GM19372 (cell line): ENCODE measurements around the gene CAMTA1.

Experiments used
- ATAC-seq: cut with Tn5 transposase; IDR thresholded peaks from one replicate; pipeline ENCODE4 v1.9.1; 2021; ENCODE audit warnings: mild to moderate bottlenecking, low read depth, moderate library complexity; ENCODE audit not compliant: unreplicated experiment

CAMTA1 gene

DNA sequence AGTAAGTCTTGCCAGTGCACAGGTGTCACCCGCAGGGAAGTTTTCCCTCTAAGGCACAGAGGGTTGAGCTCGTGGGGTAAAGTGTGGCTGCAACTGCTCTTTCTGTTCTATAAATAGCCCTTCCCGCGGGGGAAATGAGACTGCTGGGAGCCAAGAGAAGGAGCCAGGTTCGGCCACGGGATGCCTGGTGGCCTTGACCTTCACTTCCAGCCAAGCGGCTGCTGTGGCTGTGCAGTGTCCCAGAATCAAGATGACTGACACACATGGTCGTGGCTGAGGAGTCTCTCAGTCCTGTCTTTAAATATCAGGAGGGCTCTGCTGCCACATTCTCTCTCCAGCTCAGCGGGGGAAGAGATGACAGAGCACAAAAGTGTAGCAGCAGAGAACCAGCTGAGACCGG is 831.7 kb downstream of the CAMTA1 start:
- no peak for ATAC-seq

DNA sequence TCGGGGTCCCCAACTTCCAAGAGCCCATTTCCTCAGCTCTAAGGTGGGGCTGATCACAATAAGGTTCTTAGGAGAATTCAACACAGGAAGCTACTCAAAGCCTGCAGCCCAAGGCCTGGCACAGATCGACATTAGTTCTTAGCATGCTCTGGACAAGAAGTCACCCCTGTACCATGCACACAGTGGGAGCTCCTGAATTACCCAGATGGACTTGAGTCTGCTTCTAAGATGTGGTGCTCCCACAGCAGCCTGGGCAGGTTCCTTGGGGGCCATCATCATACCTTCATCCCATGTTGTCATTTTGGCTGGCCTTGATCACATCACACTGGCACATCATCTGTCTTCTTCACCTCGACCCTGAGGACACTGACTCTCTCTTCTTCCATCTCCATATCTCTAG is 832.6 kb downstream of the CAMTA1 start:
- ATAC-seq: no peak

GRCh38 chr1:7620196-7620595 is 834.9 kb downstream of the CAMTA1 start:
- ATAC-seq: no peak

GRCh38 chr1:7621334-7622219 is 836.3 kb downstream of the CAMTA1 start:
- ATAC-seq: no peak

DNA sequence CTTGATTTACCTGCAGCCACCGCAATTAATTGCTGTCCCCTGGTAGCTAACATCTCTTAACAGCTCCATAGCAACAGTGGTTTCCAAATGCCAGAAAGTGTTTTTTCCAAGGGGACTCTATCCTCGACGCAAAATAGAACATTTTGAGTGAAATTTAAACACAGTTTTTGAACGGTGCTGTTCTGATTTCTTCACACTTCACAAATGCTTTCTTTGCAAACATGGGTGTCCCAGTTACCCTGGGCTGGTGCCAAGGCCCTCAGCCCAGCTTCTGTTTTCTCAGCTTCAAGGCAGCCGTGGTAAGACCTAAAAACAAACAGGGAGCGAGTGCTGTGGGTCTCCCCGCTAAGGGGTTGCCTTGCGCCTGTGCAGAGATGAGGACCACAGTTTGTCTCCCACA is 838.6 kb downstream of the CAMTA1 start:
- no peak for ATAC-seq

DNA sequence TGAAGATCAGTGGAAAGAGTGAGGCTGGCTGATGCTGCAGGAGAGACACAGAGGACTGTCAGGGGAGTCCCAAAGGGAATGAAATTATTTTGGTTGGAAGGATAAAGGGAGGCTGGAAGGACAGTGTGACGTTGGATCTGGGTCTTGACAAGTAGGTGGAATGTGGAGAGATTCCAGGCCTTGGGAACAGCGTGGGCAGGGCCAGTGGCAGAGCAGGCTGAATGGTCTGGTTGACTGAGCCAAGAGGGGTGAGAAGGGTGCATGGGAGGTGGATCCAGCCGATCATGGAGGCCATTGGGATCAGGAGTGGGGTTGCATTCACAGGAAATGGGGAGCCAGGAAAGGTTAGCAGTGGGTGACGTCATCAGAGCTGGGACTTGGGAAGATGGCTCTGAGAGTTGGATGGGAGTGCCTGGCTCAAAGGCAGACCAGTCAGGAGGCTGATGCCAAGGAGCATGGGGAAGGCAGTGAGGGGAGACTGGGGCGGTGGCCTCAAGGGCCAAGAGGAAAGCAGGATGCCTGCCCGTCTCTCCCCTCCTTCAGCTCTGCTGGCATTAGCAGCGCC is 839.6 kb downstream of the CAMTA1 start:
- no peak for ATAC-seq

DNA sequence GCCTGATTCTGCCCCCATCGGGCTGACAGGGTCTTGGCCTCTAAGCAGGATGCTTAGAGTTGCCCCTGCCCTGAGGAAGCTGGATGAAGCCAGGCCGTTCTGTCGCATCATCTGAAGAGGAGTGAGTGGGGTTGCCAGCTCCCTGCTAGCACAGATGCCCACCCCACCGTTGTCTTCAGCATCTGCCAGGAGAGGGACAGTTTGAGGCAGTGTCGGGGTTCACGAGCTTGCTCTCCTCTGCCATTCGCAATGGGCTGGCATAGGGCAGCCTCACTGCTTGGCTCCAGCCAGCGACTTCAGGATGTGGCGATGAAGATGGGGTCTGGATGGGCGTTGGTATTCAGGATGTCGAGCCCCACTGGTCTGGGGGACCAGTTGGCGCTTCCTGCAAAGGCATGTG is 840.1 kb downstream of the CAMTA1 start:
- no peak for ATAC-seq

- no peak for ATAC-seq
Measured at GRCh38 chr1:7628273-7628672, 843.0 kb downstream of the CAMTA1 start.

GRCh38 chr1:7629011-7629410 is 843.8 kb downstream of the CAMTA1 start:
- ATAC-seq: no peak

- no peak for ATAC-seq
Measured at GRCh38 chr1:7629465-7630195, 844.4 kb downstream of the CAMTA1 start.

DNA sequence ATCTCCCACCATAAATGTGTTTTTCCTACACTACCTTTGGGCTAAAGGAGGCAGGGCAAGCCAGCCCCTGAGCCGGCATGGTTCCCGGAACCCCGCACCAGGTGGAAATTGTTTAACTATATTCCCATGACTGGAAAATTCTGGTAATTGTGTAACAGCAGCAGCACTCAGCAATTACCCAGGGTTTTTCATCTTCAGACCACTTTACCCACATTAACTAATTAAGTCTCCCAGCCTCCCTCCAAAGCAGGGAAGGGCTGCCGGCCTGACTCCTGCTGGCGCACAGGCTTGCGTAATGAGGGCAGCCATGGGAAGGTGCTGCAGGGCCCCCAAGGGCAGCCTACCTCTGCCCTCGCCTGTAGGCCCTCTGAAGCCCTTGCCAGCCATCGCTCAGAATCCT is 845.1 kb downstream of the CAMTA1 start:
- ATAC-seq: no peak

GRCh38 chr1:7632176-7632575 is 846.9 kb downstream of the CAMTA1 start:
- ATAC-seq: no peak

DNA sequence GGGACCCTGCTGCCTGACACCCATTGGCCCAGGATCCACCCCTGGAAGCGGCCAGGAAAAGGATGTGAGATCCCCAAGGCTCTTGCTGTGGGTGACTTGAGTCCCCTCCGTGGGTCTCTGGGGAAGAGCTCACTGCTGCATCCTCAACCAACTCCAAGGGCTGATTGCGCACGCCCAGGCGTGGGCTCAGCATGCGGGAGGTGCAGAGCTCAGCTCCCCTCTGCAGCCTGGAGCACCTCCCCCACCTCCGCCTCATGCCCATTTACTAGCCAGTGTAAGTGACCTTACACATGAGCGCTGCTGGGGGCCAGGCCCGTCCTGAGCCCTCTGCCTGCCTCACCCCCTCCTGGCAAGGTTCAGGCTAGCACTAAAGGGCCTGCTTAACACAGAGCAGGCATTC is 847.4 kb downstream of the CAMTA1 start:
- no peak for ATAC-seq

DNA sequence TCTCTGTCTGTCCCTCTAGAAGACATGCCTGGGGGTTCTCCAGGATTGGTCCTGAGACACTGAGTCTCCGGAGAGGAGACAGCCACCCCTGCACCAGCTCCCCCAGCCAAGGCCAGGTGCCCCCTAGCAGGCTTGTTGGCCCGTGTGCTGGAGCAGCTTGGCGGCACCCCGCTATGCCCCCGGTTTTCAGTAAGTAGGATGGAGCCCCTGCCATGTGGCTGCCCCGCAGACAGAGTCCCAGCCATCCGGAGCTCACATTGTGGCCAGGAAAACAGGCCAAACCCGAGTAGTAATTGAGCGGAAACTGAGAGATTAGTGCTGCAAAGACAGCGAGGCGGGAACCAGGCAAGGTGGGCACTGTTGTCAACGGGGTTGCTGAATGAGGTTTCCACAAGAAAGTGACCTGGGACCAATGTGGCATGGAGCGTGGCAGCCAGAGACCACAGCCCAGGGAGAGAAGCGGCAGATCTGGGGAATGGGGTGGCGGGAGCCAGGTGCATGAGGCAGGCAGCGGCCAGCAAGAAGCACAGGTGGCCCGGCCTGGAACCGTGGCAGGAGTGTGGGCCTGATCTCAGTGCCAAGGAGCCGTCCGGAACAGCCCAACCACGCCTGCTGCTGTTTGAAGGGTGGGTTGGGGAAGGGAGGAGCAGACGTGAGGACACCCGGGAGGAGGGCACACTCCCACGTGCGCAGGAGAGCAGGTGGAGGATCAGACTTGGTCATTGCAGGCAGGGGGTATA is 848.4 kb downstream of the CAMTA1 start:
- ATAC-seq: no peak

DNA sequence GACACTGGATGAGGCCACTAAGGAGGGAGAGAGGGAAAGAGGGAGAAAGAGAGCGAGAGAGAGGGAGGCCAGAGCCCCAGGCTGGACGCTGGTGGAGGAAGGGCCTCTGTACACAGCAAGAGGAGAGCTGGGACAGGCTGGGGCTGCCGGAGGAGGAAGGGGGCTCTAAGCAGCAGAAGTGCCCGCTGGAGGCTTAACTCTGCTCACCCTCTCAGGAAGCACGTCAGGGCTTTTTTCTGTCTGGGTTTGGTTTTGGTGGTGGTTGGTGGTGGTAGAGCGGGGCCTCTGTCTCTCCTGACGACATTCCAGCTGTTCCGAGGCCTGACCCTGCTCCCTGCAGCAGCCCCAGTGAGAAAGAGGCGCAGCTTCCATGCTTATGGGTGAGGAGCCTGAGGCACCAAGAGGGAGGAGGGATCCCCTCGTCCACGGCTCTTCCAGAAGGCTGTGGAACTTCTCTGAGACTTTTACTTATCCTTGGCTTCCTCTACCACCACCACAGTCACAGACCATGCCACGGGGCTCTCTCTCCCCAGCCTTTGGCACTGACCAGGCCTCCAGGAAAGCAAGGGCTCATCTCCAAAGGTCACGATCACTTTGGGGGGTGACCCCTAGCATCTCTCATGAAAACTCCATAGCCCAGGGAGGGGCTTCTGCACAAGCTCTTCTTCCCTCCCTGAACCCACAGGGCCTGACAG is 849.4 kb downstream of the CAMTA1 start:
- no peak for ATAC-seq

DNA sequence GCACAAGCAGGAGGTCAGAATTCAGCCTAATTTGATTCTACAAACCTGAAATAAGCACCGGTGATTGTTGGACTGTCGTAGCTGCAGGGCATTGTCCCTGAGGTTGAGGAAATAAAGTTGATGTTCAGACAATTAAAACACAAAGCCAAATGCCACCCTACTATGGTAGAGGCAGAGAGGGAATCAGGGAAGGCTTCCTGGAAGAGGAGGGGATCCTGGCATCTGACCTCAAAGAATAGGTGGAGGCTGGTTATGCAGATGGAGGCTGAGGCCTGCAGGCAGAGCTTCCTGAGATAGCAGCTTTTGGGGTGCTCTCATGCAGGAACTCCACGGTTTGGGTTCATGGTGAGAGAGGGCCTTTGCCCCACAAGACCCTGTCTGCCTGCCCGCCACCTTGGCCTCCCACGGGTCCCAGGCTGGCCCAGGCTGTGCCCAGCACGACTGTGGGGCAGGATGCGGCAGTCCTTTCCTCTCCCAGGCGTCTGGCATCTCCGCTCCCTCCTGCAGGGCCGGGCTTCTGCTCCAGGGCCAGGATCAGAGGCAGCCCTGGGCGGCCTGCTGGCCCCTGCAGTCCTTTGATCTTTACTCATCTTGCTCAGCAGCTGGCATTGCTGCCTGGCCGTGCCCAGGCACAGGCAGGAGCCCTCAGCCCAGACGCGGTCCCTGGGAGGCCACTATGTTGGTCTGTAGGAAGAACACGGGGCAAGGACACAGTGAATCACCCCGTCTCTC is 851.7 kb downstream of the CAMTA1 start:
- ATAC-seq: no peak

GRCh38 chr1:7638078-7638477 is 852.8 kb downstream of the CAMTA1 start:
- no peak for ATAC-seq

DNA sequence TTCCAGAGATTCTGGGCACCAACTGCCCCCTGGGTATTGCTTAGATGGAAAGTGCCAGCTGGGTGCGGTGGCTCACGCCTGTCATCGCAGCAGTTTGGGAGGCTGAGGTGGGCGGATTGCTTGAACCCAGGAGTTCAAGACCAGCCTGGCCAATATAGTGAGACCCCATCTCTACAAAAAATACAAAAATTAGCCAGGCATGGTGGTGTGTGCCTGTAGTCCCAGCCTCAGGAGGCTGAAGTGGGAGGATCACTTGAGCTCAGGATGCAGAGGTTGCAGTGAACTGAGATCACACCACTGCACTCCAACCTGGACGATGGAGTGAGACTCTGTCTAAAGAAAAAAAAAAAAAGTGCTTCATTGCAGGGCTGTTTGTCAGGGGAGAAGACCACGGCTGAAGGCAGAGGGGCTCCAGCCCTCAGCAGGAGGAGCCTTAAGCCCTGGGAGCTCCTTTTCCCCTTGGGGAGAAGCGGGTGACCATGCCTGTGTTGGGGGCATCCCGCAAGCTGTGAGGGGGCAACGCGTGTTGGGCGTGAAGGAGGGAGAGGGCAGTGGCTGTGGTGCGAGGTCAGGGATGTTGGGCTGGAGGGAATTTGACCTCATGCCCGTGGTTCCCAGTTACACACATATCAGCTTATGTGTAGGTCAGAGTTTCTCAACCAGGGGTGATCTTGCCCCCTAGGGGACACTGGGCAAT is 854.3 kb downstream of the CAMTA1 start:
- ATAC-seq: no peak

GRCh38 chr1:7640350-7640749 is 855.1 kb downstream of the CAMTA1 start:
- no peak for ATAC-seq
